ENCODE results near the gene LRRC8A. TPM values are rescaled to one million over a fixed set of nuclear protein-coding genes. Genes with fewer than 3 reads are reported as not detected.
"Not testable (repeated sequence)": the region's sequence is repeated elsewhere in the genome, so short reads cannot be mapped to it uniquely, and the experiment has no call there.

LRRC8A gene
- total RNA-seq, 1 donor = 62.2 TPM

DNA sequence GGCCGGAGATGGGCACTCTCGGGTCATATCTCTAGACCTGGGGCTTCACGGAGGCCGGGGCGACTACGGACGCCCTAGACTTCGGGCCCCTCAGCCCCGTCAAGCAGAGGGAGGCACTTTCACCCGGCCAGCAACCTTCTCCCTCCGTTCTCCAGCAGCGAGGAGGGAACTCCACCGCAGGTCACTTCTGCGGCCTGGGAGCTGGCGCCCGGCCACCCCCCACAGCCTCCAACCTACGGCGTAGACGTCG is 65.3 kb downstream of the LRRC8A start:
- no peak for TF ChIP-seq CTCF (IDR thresholded peaks at IDR 0.05; ENCODE audit: insufficient read depth, low read depth, low read length)

GRCh38 chr9:128947527-128948301 is 65.8 kb downstream of the LRRC8A start, which contains the start of the genes DOLK and NUP188:
Gene DOLK (minus strand): TSS chr9:128947603. CDS start chr9:128947303, 300 bp downstream.
Gene NUP188 (plus strand): TSS chr9:128947699. CDS start chr9:128947720, 21 bp downstream.
- DNase-seq (ENCODE audit: low read depth) = peak; percentile 91
- TF ChIP-seq CTCF (IDR thresholded peaks at IDR 0.05; ENCODE audit: insufficient read depth, low read depth, low read length) = no peak
- peak within 1 kb of the TSS; percentile 97 for H3K4me3 ChIP-seq (ENCODE audit: low read depth, low read length)

More for the DNA sequence above, 65.3 kb downstream of the LRRC8A start:
- peak overlapping the region; percentile 97 for H3K4me3 ChIP-seq (ENCODE audit: low read depth, low read length)
- DNase-seq (ENCODE audit: low read depth) = no peak

DNA sequence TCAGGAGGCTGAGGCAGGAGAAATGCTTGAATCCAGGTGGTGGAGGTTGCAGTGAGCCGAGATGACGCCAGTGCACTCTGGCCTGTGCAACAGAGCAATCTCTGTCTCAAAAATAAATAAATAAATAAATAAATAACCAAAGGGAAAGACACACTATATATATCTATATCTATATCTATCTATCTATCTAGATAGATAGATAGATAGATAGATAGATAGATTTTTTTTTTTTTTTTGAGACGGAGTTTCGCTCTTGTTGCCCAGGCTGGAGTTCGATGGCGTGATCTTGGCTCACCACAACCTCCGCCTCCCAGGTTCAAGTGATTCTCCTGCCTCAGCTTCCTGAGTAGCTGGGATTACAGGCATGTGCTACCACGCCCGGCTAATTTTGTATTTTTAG is 79.5 kb downstream of the LRRC8A start:
- H3K4me3 ChIP-seq (ENCODE audit: low read depth, low read length) = not testable (repeated sequence)

More for the DNA sequence above, 79.5 kb downstream of the LRRC8A start:
- not testable (repeated sequence) for DNase-seq (ENCODE audit: low read depth)

Other genes starting within 250 kb of the LRRC8A start
- gene DYNC2I2, start 225.3 kb upstream of the LRRC8A start, total RNA-seq = 52.2 and 59.9 TPM in 2 replicates
- 378 and 491 TPM in 2 replicates for gene SET, start 192.9 kb upstream of the LRRC8A start, total RNA-seq
- gene PKN3, start 179.6 kb upstream of the LRRC8A start, total RNA-seq = 2.6 and 3.5 TPM in 2 replicates
- 30.7 and 40.6 TPM in 2 replicates for gene ZDHHC12, start 158.0 kb upstream of the LRRC8A start, total RNA-seq
- 17.3 and 22.9 TPM in 2 replicates for gene ZER1, start 110.2 kb upstream of the LRRC8A start, total RNA-seq
- gene TBC1D13, start 94.9 kb upstream of the LRRC8A start, total RNA-seq = 10.4 and 12.9 TPM in 2 replicates
- gene ENDOG, start 63.6 kb upstream of the LRRC8A start, total RNA-seq = 17.3 and 26.4 TPM in 2 replicates
- gene SPOUT1, start 52.3 kb upstream of the LRRC8A start, total RNA-seq = 11.7 and 12.6 TPM in 2 replicates
- gene KYAT1, start 183 bp upstream of the LRRC8A start, total RNA-seq = 6.8 and 11.2 TPM in 2 replicates
- 9.9 and 11.9 TPM in 2 replicates for gene PHYHD1, start 38.8 kb downstream of the LRRC8A start, total RNA-seq
- gene DOLK, start 65.5 kb downstream of the LRRC8A start, total RNA-seq = 24.8 and 31.5 TPM in 2 replicates
- 48.0 and 59.2 TPM in 2 replicates for gene NUP188, start 65.6 kb downstream of the LRRC8A start, total RNA-seq
- gene SH3GLB2, start 146.2 kb downstream of the LRRC8A start, total RNA-seq = 30.9 and 39.3 TPM in 2 replicates
- 22.5 and 26.1 TPM in 2 replicates for gene MIGA2, start 154.5 kb downstream of the LRRC8A start, total RNA-seq
- gene DOLPP1, start 199.0 kb downstream of the LRRC8A start, total RNA-seq = 11.6 and 14.2 TPM in 2 replicates
- 33.2 and 38.7 TPM in 2 replicates for gene CRAT, start 228.7 kb downstream of the LRRC8A start, total RNA-seq
- gene PTPA, start 229.3 kb downstream of the LRRC8A start, total RNA-seq = 133 and 136 TPM in 2 replicates

Measured in fibroblast of villous mesenchyme (primary cell).